Measurements from ENCODE around the gene ZNF358.
A peak's percentile ranks its signal among the peaks of the same experiment; 100 is the strongest.

The ZNF358 gene

GRCh38 chr19:7494416-7495098 is 21.3 kb upstream of the ZNF358 start:
- peak overlapping the region; percentile 33 for H3K27ac ChIP-seq (ENCODE audit: low read length)
- H3K36me3 ChIP-seq (ENCODE audit: control insufficient read depth in 1 of 2, insufficient read depth in 2 of 2, low read length in 2 of 2) = no peaks in the 10 kb centered on the region
- H3K4me3 ChIP-seq (ENCODE audit: low read depth in 1 of 2, low read length in 2 of 2) = no peak overlapping the region
- peaks cover 0 to 1% of the 10 kb centered on the region in 2 donors for H3K4me1 ChIP-seq (ENCODE audit: control insufficient read depth in 1 of 2, insufficient read depth in 2 of 2, low read length in 2 of 2)
- H3K9me3 ChIP-seq (ENCODE audit: control insufficient read depth in 1 of 2, low read length in 2 of 2) = no peaks in the 10 kb centered on the region
- no peaks in the 10 kb centered on the region for H3K27me3 ChIP-seq (ENCODE audit: low read depth, low read length)

GRCh38 chr19:7497292-7497691 is 18.6 kb upstream of the ZNF358 start:
- Histone ChIP-seq H3K4me3 (ENCODE audit: low read depth in 1 of 2, low read length in 2 of 2) (no peak overlapping the region), H3K27ac (ENCODE audit: low read length) (no peak overlapping the region), H3K36me3 (ENCODE audit: control insufficient read depth in 1 of 2, insufficient read depth in 2 of 2, low read length in 2 of 2) (no peaks in the 10 kb centered on the region)

DNA sequence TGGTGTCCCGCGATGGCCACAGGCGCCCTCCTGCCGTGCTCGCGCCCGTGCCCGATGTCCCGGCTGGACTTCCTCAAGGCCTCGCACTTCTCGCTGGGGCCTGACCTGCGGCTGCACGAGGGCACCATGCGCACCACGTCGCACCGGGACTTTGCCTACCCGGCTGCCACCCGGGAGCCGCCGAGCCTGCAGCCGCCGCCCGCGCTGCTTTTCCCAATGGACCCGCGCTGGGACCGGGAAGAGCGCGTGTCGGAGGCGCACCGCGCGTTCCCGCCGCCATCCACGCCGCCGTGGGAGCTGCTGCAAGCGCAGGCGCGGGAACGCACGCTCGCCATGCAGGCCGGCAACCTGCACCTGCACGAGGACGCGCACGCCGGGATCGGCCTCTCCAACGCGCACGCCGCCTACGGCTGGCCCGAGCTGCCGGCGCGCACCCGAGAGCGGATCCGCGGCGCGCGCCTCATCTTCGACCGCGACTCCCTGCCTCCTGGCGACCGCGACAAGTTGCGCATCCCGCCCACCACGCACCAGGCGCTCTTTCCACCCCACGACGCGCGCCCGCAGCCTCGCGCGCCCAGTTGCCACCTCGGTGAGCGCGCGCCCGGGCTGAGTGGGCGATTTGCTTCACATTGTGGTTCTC is 15.0 kb upstream of the ZNF358 start:
- Histone ChIP-seq H3K36me3 (ENCODE audit: control insufficient read depth in 1 of 2, insufficient read depth in 2 of 2, low read length in 2 of 2) (no peaks in the 10 kb centered on the region), H3K4me1 (ENCODE audit: control insufficient read depth in 1 of 2, insufficient read depth in 2 of 2, low read length in 2 of 2) (peaks cover 0 to 17% of the 10 kb centered on the region in 2 donors), H3K9me3 (ENCODE audit: control insufficient read depth in 1 of 2, low read length in 2 of 2) (no peaks in the 10 kb centered on the region), H3K27ac (ENCODE audit: low read length) (no peak overlapping the region), H3K4me3 (ENCODE audit: low read depth in 1 of 2, low read length in 2 of 2) (peak overlapping the region in 1 of 2 donors; percentile 69), H3K27me3 (ENCODE audit: low read depth, low read length) (no peaks in the 10 kb centered on the region)

More at GRCh38 chr19:7497292-7497691, 18.6 kb upstream of the ZNF358 start:
- H3K27me3 ChIP-seq (ENCODE audit: low read depth, low read length) = no peaks in the 10 kb centered on the region
- H3K9me3 ChIP-seq (ENCODE audit: control insufficient read depth in 1 of 2, low read length in 2 of 2) = no peaks in the 10 kb centered on the region
- peaks cover 0 to 12% of the 10 kb centered on the region in 2 donors for H3K4me1 ChIP-seq (ENCODE audit: control insufficient read depth in 1 of 2, insufficient read depth in 2 of 2, low read length in 2 of 2)

- Histone ChIP-seq H3K9me3 (ENCODE audit: control insufficient read depth in 1 of 2, low read length in 2 of 2) (no peaks in the 10 kb centered on the region), H3K36me3 (ENCODE audit: control insufficient read depth in 1 of 2, insufficient read depth in 2 of 2, low read length in 2 of 2) (no peaks in the 10 kb centered on the region), H3K4me3 (ENCODE audit: low read depth in 1 of 2, low read length in 2 of 2) (no peak overlapping the region), H3K4me1 (ENCODE audit: control insufficient read depth in 1 of 2, insufficient read depth in 2 of 2, low read length in 2 of 2) (peaks cover 0 to 17% of the 10 kb centered on the region in 2 donors), H3K27ac (ENCODE audit: low read length) (no peak overlapping the region), H3K27me3 (ENCODE audit: low read depth, low read length) (no peaks in the 10 kb centered on the region)
Observed at GRCh38 chr19:7502552-7502951, 13.4 kb upstream of the ZNF358 start.

- H3K36me3 ChIP-seq (ENCODE audit: control insufficient read depth in 1 of 2, insufficient read depth in 2 of 2, low read length in 2 of 2) = no peaks in the 10 kb centered on the region
- no peak overlapping the region for H3K27ac ChIP-seq (ENCODE audit: low read length)
- no peak overlapping the region for H3K4me3 ChIP-seq (ENCODE audit: low read depth in 1 of 2, low read length in 2 of 2)
- H3K4me1 ChIP-seq (ENCODE audit: control insufficient read depth in 1 of 2, insufficient read depth in 2 of 2, low read length in 2 of 2) = peaks cover 0 to 21% of the 10 kb centered on the region in 2 donors
- no peaks in the 10 kb centered on the region for H3K27me3 ChIP-seq (ENCODE audit: low read depth, low read length)
- H3K9me3 ChIP-seq (ENCODE audit: control insufficient read depth in 1 of 2, low read length in 2 of 2) = no peaks in the 10 kb centered on the region
Observed at GRCh38 chr19:7504684-7505083, 11.2 kb upstream of the ZNF358 start.

DNA sequence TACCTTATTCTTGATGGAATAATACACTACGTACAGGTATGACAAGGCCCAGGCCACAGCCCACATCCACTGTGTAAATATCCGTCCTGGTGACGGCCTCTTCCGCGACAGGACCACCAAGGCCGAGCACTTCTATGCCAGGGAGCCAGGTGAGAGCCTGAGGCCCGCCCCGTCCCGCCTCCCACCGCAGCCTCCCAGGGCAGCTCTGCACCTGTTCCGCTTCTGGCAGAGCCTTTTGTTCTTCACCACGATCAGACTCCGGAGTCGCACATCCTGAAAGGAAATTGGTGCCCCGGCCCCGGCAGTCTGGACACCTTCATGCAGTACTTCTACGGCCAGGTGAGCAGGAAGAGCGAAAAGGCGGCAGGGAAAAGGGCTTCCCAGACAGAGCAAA is 10.6 kb upstream of the ZNF358 start:
- H3K4me1 ChIP-seq (ENCODE audit: control insufficient read depth in 1 of 2, insufficient read depth in 2 of 2, low read length in 2 of 2) = peaks cover 0 to 21% of the 10 kb centered on the region in 2 donors
- H3K9me3 ChIP-seq (ENCODE audit: control insufficient read depth in 1 of 2, low read length in 2 of 2) = no peaks in the 10 kb centered on the region
- H3K27ac ChIP-seq (ENCODE audit: low read length) = no peak overlapping the region
- H3K27me3 ChIP-seq (ENCODE audit: low read depth, low read length) = no peaks in the 10 kb centered on the region
- H3K4me3 ChIP-seq (ENCODE audit: low read depth in 1 of 2, low read length in 2 of 2) = peak overlapping the region in 1 of 2 donors; percentile 23
- no peaks in the 10 kb centered on the region for H3K36me3 ChIP-seq (ENCODE audit: control insufficient read depth in 1 of 2, insufficient read depth in 2 of 2, low read length in 2 of 2)

- no peaks in the 10 kb centered on the region for H3K9me3 ChIP-seq (ENCODE audit: control insufficient read depth in 1 of 2, low read length in 2 of 2)
- no peaks in the 10 kb centered on the region for H3K27me3 ChIP-seq (ENCODE audit: low read depth, low read length)
- no peaks in the 10 kb centered on the region for H3K36me3 ChIP-seq (ENCODE audit: control insufficient read depth in 1 of 2, insufficient read depth in 2 of 2, low read length in 2 of 2)
- H3K27ac ChIP-seq (ENCODE audit: low read length) = no peak overlapping the region
- peak overlapping the region in 1 of 2 donors; percentile 23 for H3K4me3 ChIP-seq (ENCODE audit: low read depth in 1 of 2, low read length in 2 of 2)
- H3K4me1 ChIP-seq (ENCODE audit: control insufficient read depth in 1 of 2, insufficient read depth in 2 of 2, low read length in 2 of 2) = peaks cover 0 to 17% of the 10 kb centered on the region in 2 donors
Observed at GRCh38 chr19:7505682-7506384, 10.1 kb upstream of the ZNF358 start.

DNA sequence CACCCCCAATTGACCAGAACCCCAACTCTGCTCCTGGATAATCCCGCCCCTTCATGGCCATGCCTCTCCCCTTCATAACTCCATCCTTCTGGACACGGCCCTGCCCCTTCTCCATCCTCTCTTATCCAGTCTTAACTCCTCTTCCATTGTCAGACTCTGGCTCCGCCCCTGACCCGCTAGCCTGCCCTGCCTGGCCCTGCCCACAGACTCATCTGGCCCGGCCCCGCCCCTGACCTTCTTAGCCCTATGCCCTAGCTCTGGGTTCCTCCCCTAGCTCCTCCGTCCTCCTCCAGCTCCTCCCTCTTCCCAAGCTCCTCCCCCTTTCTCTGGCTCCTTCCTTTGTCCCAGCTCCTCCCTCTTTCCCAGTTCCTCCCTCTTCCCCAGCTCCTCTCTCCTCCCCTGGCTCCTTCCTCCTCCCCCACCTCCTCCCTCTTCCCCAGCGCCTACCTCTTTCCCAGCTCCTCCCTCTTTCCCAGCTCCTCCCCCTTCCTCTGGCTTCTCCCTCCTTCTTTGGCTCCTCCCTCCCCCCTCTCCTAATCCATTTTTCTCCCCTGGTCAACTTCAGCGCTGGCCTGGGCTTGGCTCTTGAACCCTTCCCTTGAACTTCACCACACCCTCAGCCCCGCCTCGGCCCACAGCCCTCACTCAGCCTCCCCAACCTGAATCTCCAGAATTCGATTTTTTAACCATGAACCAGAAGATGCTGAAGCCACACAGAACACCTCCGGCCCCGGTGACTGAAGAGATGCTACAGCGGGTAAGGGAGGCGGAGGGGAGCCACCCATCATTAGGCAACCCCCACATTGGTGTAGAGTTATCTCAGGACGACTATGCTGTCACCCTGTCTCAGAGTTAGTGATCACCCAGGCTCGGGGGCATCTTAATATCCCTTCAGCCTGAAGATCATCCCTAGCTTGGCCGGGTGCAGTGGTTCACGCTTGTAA is 9.2 kb upstream of the ZNF358 start:
- H3K36me3 ChIP-seq (ENCODE audit: control insufficient read depth in 1 of 2, insufficient read depth in 2 of 2, low read length in 2 of 2) = no peaks in the 10 kb centered on the region
- peaks cover 0 to 10% of the 10 kb centered on the region in 2 donors for H3K4me1 ChIP-seq (ENCODE audit: control insufficient read depth in 1 of 2, insufficient read depth in 2 of 2, low read length in 2 of 2)
- H3K9me3 ChIP-seq (ENCODE audit: control insufficient read depth in 1 of 2, low read length in 2 of 2) = no peaks in the 10 kb centered on the region
- no peak overlapping the region for H3K27ac ChIP-seq (ENCODE audit: low read length)
- H3K4me3 ChIP-seq (ENCODE audit: low read depth in 1 of 2, low read length in 2 of 2) = no peak overlapping the region
- no peaks in the 10 kb centered on the region for H3K27me3 ChIP-seq (ENCODE audit: low read depth, low read length)

DNA sequence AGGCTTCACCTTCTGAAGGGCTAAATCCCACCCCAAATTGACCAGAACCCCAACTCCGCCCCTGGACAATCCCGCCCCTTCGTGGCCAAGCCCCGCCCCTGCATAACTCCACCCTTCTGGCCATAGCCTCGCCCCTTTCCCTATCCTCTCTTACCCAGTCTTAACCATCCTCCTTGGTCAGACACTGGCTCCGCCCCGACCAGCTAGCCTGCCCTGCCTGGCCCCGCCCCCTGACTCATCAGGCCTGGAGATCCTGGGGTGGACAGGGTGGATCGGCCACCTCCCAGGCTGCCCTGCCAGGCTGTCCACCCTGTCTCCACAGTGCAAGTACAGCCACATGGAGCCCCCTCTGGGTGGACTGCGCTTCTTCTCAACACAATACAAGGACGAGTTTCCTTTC is 8.0 kb upstream of the ZNF358 start:
- H3K4me1 ChIP-seq (ENCODE audit: control insufficient read depth in 1 of 2, insufficient read depth in 2 of 2, low read length in 2 of 2) = peaks cover 0 to 10% of the 10 kb centered on the region in 2 donors
- H3K36me3 ChIP-seq (ENCODE audit: control insufficient read depth in 1 of 2, insufficient read depth in 2 of 2, low read length in 2 of 2) = no peaks in the 10 kb centered on the region
- no peaks in the 10 kb centered on the region for H3K27me3 ChIP-seq (ENCODE audit: low read depth, low read length)
- H3K4me3 ChIP-seq (ENCODE audit: low read depth in 1 of 2, low read length in 2 of 2) = no peak overlapping the region
- H3K9me3 ChIP-seq (ENCODE audit: control insufficient read depth in 1 of 2, low read length in 2 of 2) = no peaks in the 10 kb centered on the region
- H3K27ac ChIP-seq (ENCODE audit: low read length) = no peak overlapping the region

- no peak overlapping the region for H3K27ac ChIP-seq (ENCODE audit: low read length)
- peaks cover 0 to 10% of the 10 kb centered on the region in 2 donors for H3K4me1 ChIP-seq (ENCODE audit: control insufficient read depth in 1 of 2, insufficient read depth in 2 of 2, low read length in 2 of 2)
- H3K4me3 ChIP-seq (ENCODE audit: low read depth in 1 of 2, low read length in 2 of 2) = no peak overlapping the region
- no peaks in the 10 kb centered on the region for H3K27me3 ChIP-seq (ENCODE audit: low read depth, low read length)
- no peaks in the 10 kb centered on the region for H3K36me3 ChIP-seq (ENCODE audit: control insufficient read depth in 1 of 2, insufficient read depth in 2 of 2, low read length in 2 of 2)
- H3K9me3 ChIP-seq (ENCODE audit: control insufficient read depth in 1 of 2, low read length in 2 of 2) = no peaks in the 10 kb centered on the region
Observed at GRCh38 chr19:7509625-7510024, 6.3 kb upstream of the ZNF358 start.

All from muscle layer of duodenum (tissue), 2 donors.